NCI-H1436 (cell line): ENCODE data around the gene PRKAR1B.
"Not testable (repeated sequence)": the region's sequence is repeated elsewhere in the genome, so short reads cannot be mapped to it uniquely, and the experiment has no call there.

Experiments
- DNase-seq: peaks from one replicate; lab custom pipeline; 2025; lab: John Stamatoyannopoulos, UW

Gene PRKAR1B

GRCh38 chr7:666454-667292, 60.4 kb downstream of the PRKAR1B start:
- no peak for DNase-seq

GRCh38 chr7:665736-666453, 61.2 kb downstream of the PRKAR1B start:
- no peak for DNase-seq

- DNase-seq: no peak
Observed at GRCh38 chr7:664997-665735, 61.9 kb downstream of the PRKAR1B start.

- no peak for DNase-seq
Observed at GRCh38 chr7:664402-664775, 62.7 kb downstream of the PRKAR1B start.

- no peak for DNase-seq
Observed at GRCh38 chr7:662576-662975, 64.5 kb downstream of the PRKAR1B start.

- DNase-seq: no peak
Observed at GRCh38 chr7:659996-660395, 67.1 kb downstream of the PRKAR1B start.

GRCh38 chr7:659306-659847, 67.7 kb downstream of the PRKAR1B start:
- no peak for DNase-seq

- DNase-seq: no peak
Observed at GRCh38 chr7:657565-658119, 69.4 kb downstream of the PRKAR1B start.

GRCh38 chr7:657010-657409, 70.1 kb downstream of the PRKAR1B start:
- not testable (repeated sequence) for DNase-seq

GRCh38 chr7:655758-656157, 71.3 kb downstream of the PRKAR1B start:
- no peak for DNase-seq

- DNase-seq: no peak
Observed at GRCh38 chr7:653829-654764, 73.0 kb downstream of the PRKAR1B start.

GRCh38 chr7:652881-653280, 74.2 kb downstream of the PRKAR1B start:
- DNase-seq: no peak

- not testable (repeated sequence) for DNase-seq
Observed at GRCh38 chr7:652167-652566, 74.9 kb downstream of the PRKAR1B start.

GRCh38 chr7:651032-651728, 75.9 kb downstream of the PRKAR1B start:
- no peak for DNase-seq

GRCh38 chr7:650339-651031, 76.6 kb downstream of the PRKAR1B start:
- DNase-seq: no peak

- DNase-seq: no peak
Observed at GRCh38 chr7:646951-647350, 80.1 kb downstream of the PRKAR1B start.

GRCh38 chr7:646487-646886, 80.6 kb downstream of the PRKAR1B start:
- no peak for DNase-seq

- DNase-seq: no peak
Observed at GRCh38 chr7:645606-646005, 81.5 kb downstream of the PRKAR1B start.

GRCh38 chr7:644381-645305, 82.4 kb downstream of the PRKAR1B start:
- no peak for DNase-seq
